WTC11 (cell line): ENCODE data around the gene SWAP70. TPM values are rescaled to one million over a fixed set of nuclear protein-coding genes. Genes with fewer than 3 reads are reported as not detected.

Experiments
- ATAC-seq: fragments of 200-7000 bp; cut with Tn5 transposase; 2 replicates; pipeline ENCODE4 v1.10.0; 2021; ENCODE audit warnings: mild to moderate bottlenecking, moderate library complexity
- CTCF ChIA-PET: fragments of 300-600 bp; sonication (Branson Sonifier 250); formaldehyde crosslinking; loops from one replicate; lab custom pipeline; 2021; ENCODE audit warnings: antibody characterized with exemption; lab: Charles Lee
- POLR2A ChIA-PET: fragments of 350-600 bp; sonication (Branson Sonifier 250); formaldehyde crosslinking; loops from one replicate; lab custom pipeline; 2021; ENCODE audit warnings: antibody characterized with exemption; lab: Charles Lee
- DNase-seq: peaks from one replicate; pipeline ENCODE4 v3.0.0; 2021; ENCODE audit warnings: low spot score
- H3K27ac Mint-ChIP-seq: 2 replicates; pipeline ENCODE4 v1.8.0; 2021; ENCODE audit warnings: mixed read lengths
- H3K27me3 Mint-ChIP-seq: 2 replicates; pipeline ENCODE4 v1.8.0; 2021; ENCODE audit warnings: low read depth, mild to moderate bottlenecking, moderate library complexity, mixed read lengths
- H3K36me3 Mint-ChIP-seq: 2 replicates; pipeline ENCODE4 v1.8.0; 2021; ENCODE audit warnings: mixed read lengths
- H3K4me1 Mint-ChIP-seq: 2 replicates; pipeline ENCODE4 v1.8.0; 2022; ENCODE audit warnings: mixed read lengths
- H3K4me3 Mint-ChIP-seq: 2 replicates; pipeline ENCODE4 v1.8.0; 2021; ENCODE audit warnings: mild to moderate bottlenecking, moderate library complexity, mixed read lengths
- H3K9me3 Mint-ChIP-seq: 2 replicates; pipeline ENCODE4 v1.8.0; 2021; ENCODE audit warnings: mixed read lengths
- ARID4B ChIP-seq: sonication (generic); formaldehyde crosslinking; IDR thresholded peaks from 2 replicates; pipeline ENCODE4 v1.8.0; 2023; ENCODE audit warnings: missing genetic modification reagents, mild to moderate bottlenecking, borderline replicate concordance
- CDX4 ChIP-seq: fragments of 250-450 bp; sonication (Bioruptor Pico); IDR thresholded peaks from 2 replicates; pipeline ENCODE4 v1.9.0; 2021; ENCODE audit warnings: moderate library complexity, mild to moderate bottlenecking, inconsistent platforms, borderline replicate concordance
- ERG ChIP-seq: fragments of 250-450 bp; sonication (Bioruptor Pico); IDR thresholded peaks from 2 replicates; pipeline ENCODE4 v1.8.0; 2021; ENCODE audit warnings: mild to moderate bottlenecking
- FOXJ3 ChIP-seq: sonication (generic); formaldehyde crosslinking; IDR thresholded peaks from 2 replicates; pipeline ENCODE4 v1.9.0; 2021; ENCODE audit warnings: missing genetic modification reagents, mild to moderate bottlenecking, borderline replicate concordance
- FOXK1 ChIP-seq: sonication (generic); formaldehyde crosslinking; IDR thresholded peaks from 2 replicates; pipeline ENCODE4 v1.8.0; 2022; ENCODE audit warnings: mild to moderate bottlenecking, moderate library complexity, missing genetic modification reagents
- KAT7 ChIP-seq: sonication (generic); formaldehyde crosslinking; IDR thresholded peaks from 2 replicates; pipeline ENCODE4 v1.8.1; 2023; ENCODE audit warnings: missing genetic modification reagents, mild to moderate bottlenecking, borderline replicate concordance
- MAX ChIP-seq: sonication (generic); formaldehyde crosslinking; IDR thresholded peaks from 2 replicates; pipeline ENCODE4 v1.8.0; 2022; ENCODE audit warnings: mild to moderate bottlenecking, missing genetic modification reagents
- MXD4 ChIP-seq: fragments of 250-450 bp; sonication (Bioruptor Pico); IDR thresholded peaks from 2 replicates; pipeline ENCODE4 v1.8.0; 2021; ENCODE audit warnings: mild to moderate bottlenecking, moderate library complexity, borderline replicate concordance
- NFATC4 ChIP-seq: fragments of 250-450 bp; sonication (Bioruptor Pico); IDR thresholded peaks from 2 replicates; pipeline ENCODE4 v1.9.0; 2021; ENCODE audit warnings: mild to moderate bottlenecking
- NFYB ChIP-seq: sonication (generic); formaldehyde crosslinking; conservative IDR thresholded peaks from 2 replicates; pipeline ENCODE4 v1.8.0; 2022; ENCODE audit warnings: low read depth, missing genetic modification reagents
- OVOL2 ChIP-seq: fragments of 250-450 bp; sonication (Bioruptor Pico); IDR thresholded peaks from 2 replicates; pipeline ENCODE4 v1.9.0; 2021; ENCODE audit warnings: mild to moderate bottlenecking, borderline replicate concordance
- PREB ChIP-seq: sonication (generic); formaldehyde crosslinking; IDR thresholded peaks from 2 replicates; pipeline ENCODE4 v1.8.1; 2022; ENCODE audit warnings: mild to moderate bottlenecking, missing genetic modification reagents, moderate library complexity, borderline replicate concordance
- SOX15 ChIP-seq: fragments of 250-450 bp; sonication (Bioruptor Pico); IDR thresholded peaks from 2 replicates; pipeline ENCODE4 v1.9.0; 2021; ENCODE audit warnings: mild to moderate bottlenecking
- TEAD4 ChIP-seq: sonication (generic); formaldehyde crosslinking; IDR thresholded peaks from 2 replicates; pipeline ENCODE4 v1.8.0; 2022; ENCODE audit warnings: mild to moderate bottlenecking, missing genetic modification reagents
- ZNF219 ChIP-seq: sonication (generic); formaldehyde crosslinking; IDR thresholded peaks from 2 replicates; pipeline ENCODE4 v1.8.0; 2023; ENCODE audit warnings: missing genetic modification reagents, mild to moderate bottlenecking, borderline replicate concordance
- ZNF396 ChIP-seq: fragments of 250-450 bp; sonication (Bioruptor Pico); IDR thresholded peaks from 2 replicates; pipeline ENCODE4 v1.8.0; 2021; ENCODE audit warnings: mild to moderate bottlenecking, moderate library complexity, borderline replicate concordance
- ZNF532 ChIP-seq: fragments of 250-450 bp; sonication (Bioruptor Pico); IDR thresholded peaks from 2 replicates; pipeline ENCODE4 v1.9.0; 2021; ENCODE audit warnings: mild to moderate bottlenecking, borderline replicate concordance
- total RNA-seq: library from RNA; stranded (reverse); gene quantifications from 3 replicates; pipeline ENCODE4 v1.2.3, GENCODE V29; 2021

Gene SWAP70
- total RNA-seq, 1 experiment from 2014 or later, result 24.1 TPM

- TF ChIP-seq ZNF532 (CRISPR knock-in tag), result no peak
Measured at GRCh38 chr11:9719566-9720289, 55.9 kb downstream of the SWAP70 start (continued).

- Mint-ChIP-seq H3K27me3 (no peaks in the 10 kb centered on the region), H3K4me3 (no peak overlapping the region), H3K27ac (no peak overlapping the region), H3K36me3 (peaks cover 17% of the 10 kb centered on the region), H3K4me1 (peaks cover 15% of the 10 kb centered on the region)
- DNase-seq, result no peak
- CTCF ChIA-PET, result interaction anchor here (1.0 to 3.1 kb wide), 3 partner anchors 107 to 185 kb away, joined by 3 to 11 read pairs (median 3); no protein-coding TSS in a partner anchor
- TF ChIP-seq ZNF219 (CRISPR knock-in tag), result no peak
- no peak for TF ChIP-seq PREB (CRISPR knock-in tag)
- TF ChIP-seq CDX4 (CRISPR knock-in tag), result no peak
- no peak for TF ChIP-seq MAX (CRISPR knock-in tag)
- no peak for TF ChIP-seq NFYB (CRISPR knock-in tag)
- TF ChIP-seq OVOL2, result no peak
- TF ChIP-seq ZNF396 (CRISPR knock-in tag), result no peak
- no peak for TF ChIP-seq ARID4B (CRISPR knock-in tag)
- TF ChIP-seq, all 79 proteins: peak for 0
- POLR2A ChIA-PET, result interaction anchor here (1.0 kb wide), 1 partner anchor 16 kb away, joined by 4 read pairs; no protein-coding TSS in a partner anchor
- no peak for ATAC-seq
- H3K9me3 Mint-ChIP-seq, result no peaks in the 10 kb centered on the region
Measured at GRCh38 chr11:9720290-9720630, 56.4 kb downstream of the SWAP70 start.

- Mint-ChIP-seq H3K27me3 (no peaks in the 10 kb centered on the region), H3K36me3 (peaks cover 4% of the 10 kb centered on the region), H3K4me1 (peaks cover 15% of the 10 kb centered on the region), H3K4me3 (no peak overlapping the region), H3K27ac (no peak overlapping the region), H3K9me3 (no peaks in the 10 kb centered on the region)
- ChIA-PET CTCF (interaction anchor here (1.3 to 1.4 kb wide), 2 partner anchors 109 to 187 kb away, joined by 3 read pairs; no protein-coding TSS in a partner anchor), POLR2A (no interaction called here)
- DNase-seq, result no peak
- TF ChIP-seq KAT7 (CRISPR knock-in tag), result no peak
- no peak for TF ChIP-seq ERG (CRISPR knock-in tag)
- no peak for TF ChIP-seq TEAD4
- TF ChIP-seq MXD4 (CRISPR knock-in tag), result no peak
- TF ChIP-seq SOX15 (CRISPR knock-in tag), result no peak
- no peak for TF ChIP-seq NFATC4 (CRISPR knock-in tag)
- TF ChIP-seq FOXJ3 (CRISPR knock-in tag), result no peak
- no peak for TF ChIP-seq FOXK1 (CRISPR knock-in tag)
- no peak for ATAC-seq
Measured at GRCh38 chr11:9722023-9722422, 58.1 kb downstream of the SWAP70 start.
